C4-2B (cell line): ENCODE results near the gene NUDT22.

Experiments used
- ZFX ChIP-seq: fragments of 450-650 bp; IDR thresholded peaks from 2 replicates; pipeline ENCODE4 v1.6.1; 2017
- TF ChIP-seq, protein P1 (sequence below): fragments of 450-650 bp; conservative IDR thresholded peaks from 2 replicates; pipeline ENCODE4 v1.5.1; 2017; ENCODE audit warnings: mild to moderate bottlenecking

DNA sequence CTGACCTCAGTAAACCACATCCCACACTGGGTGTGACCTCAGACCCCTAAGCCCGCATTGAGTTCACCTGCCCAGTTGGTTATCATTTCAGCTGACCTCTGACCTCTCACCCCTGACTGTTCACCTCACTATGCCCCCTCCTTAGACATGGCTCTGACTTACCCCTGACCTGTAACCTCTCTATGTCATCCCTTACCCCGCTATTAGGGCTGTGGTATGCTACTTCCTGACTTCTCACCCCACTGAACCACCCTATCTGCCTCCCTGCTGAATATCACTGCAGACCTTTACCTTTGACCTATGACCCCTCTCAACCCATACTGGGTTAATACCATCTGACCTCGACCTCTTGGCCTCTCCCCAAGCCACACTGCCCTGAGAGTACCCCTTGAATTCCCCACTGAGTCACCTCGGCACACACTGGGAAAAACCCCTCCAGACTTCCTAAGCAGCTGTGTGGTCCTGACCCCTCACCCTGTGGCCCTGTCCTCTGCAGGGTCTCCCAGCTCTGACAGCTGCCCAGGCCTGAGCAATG, 33.5 kb downstream of the NUDT22 start:
- no peak for TF ChIP-seq ZFX
- TF ChIP-seq, protein P1, sequence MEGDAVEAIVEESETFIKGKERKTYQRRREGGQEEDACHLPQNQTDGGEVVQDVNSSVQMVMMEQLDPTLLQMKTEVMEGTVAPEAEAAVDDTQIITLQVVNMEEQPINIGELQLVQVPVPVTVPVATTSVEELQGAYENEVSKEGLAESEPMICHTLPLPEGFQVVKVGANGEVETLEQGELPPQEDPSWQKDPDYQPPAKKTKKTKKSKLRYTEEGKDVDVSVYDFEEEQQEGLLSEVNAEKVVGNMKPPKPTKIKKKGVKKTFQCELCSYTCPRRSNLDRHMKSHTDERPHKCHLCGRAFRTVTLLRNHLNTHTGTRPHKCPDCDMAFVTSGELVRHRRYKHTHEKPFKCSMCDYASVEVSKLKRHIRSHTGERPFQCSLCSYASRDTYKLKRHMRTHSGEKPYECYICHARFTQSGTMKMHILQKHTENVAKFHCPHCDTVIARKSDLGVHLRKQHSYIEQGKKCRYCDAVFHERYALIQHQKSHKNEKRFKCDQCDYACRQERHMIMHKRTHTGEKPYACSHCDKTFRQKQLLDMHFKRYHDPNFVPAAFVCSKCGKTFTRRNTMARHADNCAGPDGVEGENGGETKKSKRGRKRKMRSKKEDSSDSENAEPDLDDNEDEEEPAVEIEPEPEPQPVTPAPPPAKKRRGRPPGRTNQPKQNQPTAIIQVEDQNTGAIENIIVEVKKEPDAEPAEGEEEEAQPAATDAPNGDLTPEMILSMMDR, result no peak
